ENCODE data around the gene PCNX2. TPM values are rescaled to one million over a fixed set of nuclear protein-coding genes. Genes with fewer than 3 reads are reported as not detected.

PCNX2 gene
- total and polyA plus RNA-seq, 11 donors: 0.27 to 5.3 (median 1.9) TPM

DNA sequence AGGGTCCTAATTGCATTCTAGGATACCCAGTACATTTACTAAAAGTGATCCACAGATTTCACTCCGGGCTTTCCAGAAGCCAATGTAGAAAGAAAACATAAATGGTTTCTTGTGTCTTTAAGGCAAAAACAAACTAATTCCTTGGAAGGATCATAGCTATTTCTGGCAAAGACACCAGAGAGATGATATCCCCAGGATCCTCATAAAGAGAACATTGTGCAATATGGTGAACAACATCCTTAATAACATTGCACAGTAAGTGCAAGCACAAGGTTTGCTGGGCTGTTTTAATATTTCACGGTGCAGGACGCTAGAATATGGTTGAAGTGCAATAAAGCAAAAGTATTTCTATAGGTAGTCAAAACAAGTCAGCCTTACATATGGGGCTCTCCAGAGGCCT is 262.2 kb downstream of the PCNX2 start:
- intact Hi-C loops (cut with DNase I): no loop called here
- 81 to 88% (median 85%) methylated on average over 3 of the region's 3 CpGs for WGBS, 4 donors

GRCh38 chr1:233032916-233033315 is 262.6 kb downstream of the PCNX2 start:
- intact Hi-C loops (cut with DNase I): no loop called here
- Histone ChIP-seq H3K27me3 (no peaks in the 10 kb centered on the region), H3K36me3 (no peaks in the 10 kb centered on the region), H3K27ac (no peak overlapping the region), H3K4me1 (peaks cover 0 to 6% (median 0%) of the 10 kb centered on the region in 12 donors), H3K4me3 (no peak overlapping the region), H3K9me3 (peaks cover 0 to 4% (median 0%) of the 10 kb centered on the region in 12 donors)
- WGBS, 4 donors: 64 to 69% (median 68%) methylated on average over 4 of the region's 4 CpGs
- DNase-seq (no peak), ATAC-seq (no peak)
- TF ChIP-seq POLR2A (IDR thresholded peaks at IDR 0.05): no peak
- no peak for TF ChIP-seq CTCF (IDR thresholded peaks at IDR 0.05)

More for the DNA sequence above, 262.2 kb downstream of the PCNX2 start:
- Histone ChIP-seq H3K27me3 (no peaks in the 10 kb centered on the region), H3K9me3 (peaks cover 0 to 4% (median 0%) of the 10 kb centered on the region in 12 donors), H3K27ac (no peak overlapping the region), H3K4me1 (peaks cover 0 to 6% (median 0%) of the 10 kb centered on the region in 12 donors), H3K4me3 (no peak overlapping the region), H3K36me3 (no peaks in the 10 kb centered on the region)
- ATAC-seq (no peak), DNase-seq (no peak)
- TF ChIP-seq POLR2A (IDR thresholded peaks at IDR 0.05) (no peak), CTCF (IDR thresholded peaks at IDR 0.05) (no peak)

DNA sequence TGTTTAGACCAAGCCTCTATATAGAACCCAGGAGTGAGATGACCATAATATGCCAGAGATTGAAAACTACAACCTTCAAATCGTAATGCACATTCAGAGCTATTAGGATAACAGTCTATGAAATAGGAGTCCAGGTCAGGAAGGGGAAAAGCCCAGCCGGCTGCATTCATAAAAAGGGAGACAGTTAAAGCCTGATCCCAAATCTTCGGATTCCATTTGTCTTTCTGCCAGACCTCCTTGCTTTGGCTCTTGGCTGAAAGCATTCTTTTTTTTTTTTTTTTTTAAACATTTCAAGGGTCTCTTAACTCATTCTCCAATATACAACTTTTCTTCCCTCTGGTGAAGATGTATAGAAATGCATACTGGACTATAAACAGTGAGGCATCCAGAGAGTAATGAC is 264.0 kb downstream of the PCNX2 start:
- Histone ChIP-seq H3K27ac (no peak overlapping the region), H3K36me3 (no peaks in the 10 kb centered on the region), H3K4me1 (peaks cover 0 to 6% (median 0%) of the 10 kb centered on the region in 12 donors), H3K27me3 (no peaks in the 10 kb centered on the region), H3K4me3 (no peak overlapping the region), H3K9me3 (peaks cover 0 to 4% (median 0%) of the 10 kb centered on the region in 12 donors)
- no peak for TF ChIP-seq POLR2A (IDR thresholded peaks at IDR 0.05)
- TF ChIP-seq CTCF (IDR thresholded peaks at IDR 0.05): no peak
- DNase-seq: no peak
- WGBS, 4 donors: 64 to 80% (median 73%) methylated on average over 3 of the region's 3 CpGs
- no peak for ATAC-seq
- intact Hi-C loops (cut with DNase I): no loop called here

- Histone ChIP-seq H3K36me3 (no peaks in the 10 kb centered on the region), H3K9me3 (no peaks in the 10 kb centered on the region), H3K4me3 (no peak overlapping the region), H3K27ac (no peak overlapping the region), H3K27me3 (no peaks in the 10 kb centered on the region), H3K4me1 (peaks cover 0 to 6% (median 0%) of the 10 kb centered on the region in 12 donors)
- ATAC-seq (no peak), DNase-seq (no peak)
- TF ChIP-seq POLR2A (IDR thresholded peaks at IDR 0.05) (no peak), CTCF (IDR thresholded peaks at IDR 0.05) (no peak)
- 76 to 82% (median 77%) methylated on average over 5 of the region's 5 CpGs for WGBS, 4 donors
- intact Hi-C loops (cut with DNase I): loop anchor here in 7 of 10 donors (2.0 to 10.0 kb wide), 6 partner anchors 145 to 392 kb away; no protein-coding TSS in a partner anchor
Measured at GRCh38 chr1:233027046-233027445, 268.5 kb downstream of the PCNX2 start.

Measured in heart left ventricle (tissue), 16 donors.